Adipocyte (in vitro differentiated cells): ENCODE data around the gene PLCL1.

ENCODE experiments used
- DNase-seq: peaks from one replicate; pipeline ENCODE4 v3.0.0-alpha.2; 2015; ENCODE audit warnings: low read depth
- H3K27me3 ChIP-seq: replicated peaks from 2 replicates; pipeline ENCODE4 v1.7.0; 2013; ENCODE audit warnings: mild to moderate bottlenecking, low read length, moderate library complexity; ENCODE audit not compliant: control insufficient read depth, insufficient read depth
- H3K36me3 ChIP-seq: 2 replicates; pipeline ENCODE4 v1.7.0; 2013; ENCODE audit warnings: low read length, mild to moderate bottlenecking, moderate library complexity; ENCODE audit not compliant: control insufficient read depth, insufficient read depth, severe bottlenecking
- H3K4me1 ChIP-seq: 2 replicates; pipeline ENCODE4 v1.7.0; 2013; ENCODE audit warnings: mild to moderate bottlenecking, low read length, moderate library complexity; ENCODE audit not compliant: control insufficient read depth, insufficient read depth
- H3K4me3 ChIP-seq: 2 replicates; pipeline ENCODE4 v1.7.0; 2013; ENCODE audit warnings: mild to moderate bottlenecking, low read length, moderate library complexity
- H3K9ac ChIP-seq: 2 replicates; pipeline ENCODE4 v1.7.0; 2013; ENCODE audit warnings: mild to moderate bottlenecking, low read length, moderate library complexity
- H3K9me3 ChIP-seq: 2 replicates; pipeline ENCODE4 v1.7.0; 2013; ENCODE audit warnings: mild to moderate bottlenecking, low read length, moderate library complexity; ENCODE audit not compliant: control insufficient read depth

PLCL1 gene

DNA sequence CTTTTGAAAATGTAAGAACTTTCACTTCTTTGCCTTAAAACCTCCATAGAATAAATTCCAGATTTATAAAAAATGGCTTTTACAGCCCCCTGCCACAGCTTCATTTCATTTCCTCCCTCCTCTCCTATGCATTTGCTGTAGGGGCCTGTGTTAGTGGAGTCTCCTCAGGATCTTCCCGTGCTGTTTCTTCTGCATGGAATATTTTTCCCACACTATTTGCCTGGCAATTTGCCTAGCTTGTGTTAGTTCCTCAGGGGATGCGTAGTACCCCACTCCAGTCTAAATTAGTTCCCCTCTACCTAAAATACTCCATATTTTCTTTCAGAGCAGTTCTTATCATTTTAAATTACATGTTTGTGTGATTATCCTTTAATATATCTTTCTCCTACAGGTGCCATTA is 262.2 kb downstream of the PLCL1 start:
- Histone ChIP-seq H3K36me3 (no peaks in the 10 kb centered on the region), H3K4me3 (no peak overlapping the region), H3K9me3 (no peaks in the 10 kb centered on the region), H3K4me1 (no peaks in the 10 kb centered on the region), H3K9ac (no peak overlapping the region), H3K27me3 (no peaks in the 10 kb centered on the region)
- DNase-seq = no peak

- H3K9ac ChIP-seq = no peak overlapping the region
- no peaks in the 10 kb centered on the region for H3K9me3 ChIP-seq
- no peaks in the 10 kb centered on the region for H3K36me3 ChIP-seq
- peaks cover 4% of the 10 kb centered on the region for H3K4me1 ChIP-seq
- DNase-seq = peak; percentile 15
- no peak overlapping the region for H3K4me3 ChIP-seq
- H3K27me3 ChIP-seq = no peaks in the 10 kb centered on the region
Observed at GRCh38 chr2:198072655-198073054, 268.3 kb downstream of the PLCL1 start.

DNA sequence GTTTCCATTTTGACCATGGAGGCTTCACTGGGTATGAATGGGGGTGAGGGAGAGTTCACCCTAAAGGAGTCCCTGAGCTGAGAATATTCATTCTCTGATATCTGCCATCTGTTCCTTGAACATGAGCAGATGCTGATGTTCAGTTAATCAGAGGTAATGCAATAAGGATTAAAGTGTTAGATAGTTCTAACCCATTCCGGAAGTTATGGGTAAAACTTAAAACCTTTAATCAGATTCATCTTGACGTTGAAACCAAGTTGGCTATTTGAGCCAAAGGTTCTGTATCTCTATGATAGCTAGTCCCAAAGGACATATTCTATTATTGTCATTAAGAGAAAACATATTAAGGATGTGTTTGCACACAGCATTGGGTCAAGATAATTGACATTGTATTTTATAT is 268.9 kb downstream of the PLCL1 start:
- peaks cover 5% of the 10 kb centered on the region for H3K4me1 ChIP-seq
- peak; percentile 4 for DNase-seq
- H3K27me3 ChIP-seq = no peaks in the 10 kb centered on the region
- no peaks in the 10 kb centered on the region for H3K9me3 ChIP-seq
- no peak overlapping the region for H3K9ac ChIP-seq
- no peaks in the 10 kb centered on the region for H3K36me3 ChIP-seq
- no peak overlapping the region for H3K4me3 ChIP-seq

DNA sequence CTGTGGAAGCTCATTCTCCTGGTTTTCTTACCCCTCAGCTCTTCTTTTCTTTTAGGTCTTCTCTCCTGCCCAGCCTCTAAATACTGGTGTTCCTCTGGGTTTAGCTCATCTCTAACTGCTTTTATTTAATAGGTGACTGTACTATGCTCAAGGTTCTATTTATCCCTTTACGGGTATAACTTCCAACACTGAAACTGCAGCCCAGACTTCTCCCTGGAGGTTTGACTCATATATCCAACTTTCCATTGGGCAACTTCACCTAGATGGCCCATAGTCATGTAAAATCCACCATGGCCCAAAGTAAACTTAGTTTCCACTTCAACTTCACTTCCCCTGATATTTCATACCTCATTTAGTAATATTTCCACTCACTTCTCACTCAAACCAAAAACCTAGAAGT is 273.1 kb downstream of the PLCL1 start:
- Histone ChIP-seq H3K9me3 (no peaks in the 10 kb centered on the region), H3K4me1 (peaks cover 5% of the 10 kb centered on the region), H3K4me3 (no peak overlapping the region), H3K9ac (no peak overlapping the region), H3K27me3 (no peaks in the 10 kb centered on the region), H3K36me3 (no peaks in the 10 kb centered on the region)
- DNase-seq = no peak

DNA sequence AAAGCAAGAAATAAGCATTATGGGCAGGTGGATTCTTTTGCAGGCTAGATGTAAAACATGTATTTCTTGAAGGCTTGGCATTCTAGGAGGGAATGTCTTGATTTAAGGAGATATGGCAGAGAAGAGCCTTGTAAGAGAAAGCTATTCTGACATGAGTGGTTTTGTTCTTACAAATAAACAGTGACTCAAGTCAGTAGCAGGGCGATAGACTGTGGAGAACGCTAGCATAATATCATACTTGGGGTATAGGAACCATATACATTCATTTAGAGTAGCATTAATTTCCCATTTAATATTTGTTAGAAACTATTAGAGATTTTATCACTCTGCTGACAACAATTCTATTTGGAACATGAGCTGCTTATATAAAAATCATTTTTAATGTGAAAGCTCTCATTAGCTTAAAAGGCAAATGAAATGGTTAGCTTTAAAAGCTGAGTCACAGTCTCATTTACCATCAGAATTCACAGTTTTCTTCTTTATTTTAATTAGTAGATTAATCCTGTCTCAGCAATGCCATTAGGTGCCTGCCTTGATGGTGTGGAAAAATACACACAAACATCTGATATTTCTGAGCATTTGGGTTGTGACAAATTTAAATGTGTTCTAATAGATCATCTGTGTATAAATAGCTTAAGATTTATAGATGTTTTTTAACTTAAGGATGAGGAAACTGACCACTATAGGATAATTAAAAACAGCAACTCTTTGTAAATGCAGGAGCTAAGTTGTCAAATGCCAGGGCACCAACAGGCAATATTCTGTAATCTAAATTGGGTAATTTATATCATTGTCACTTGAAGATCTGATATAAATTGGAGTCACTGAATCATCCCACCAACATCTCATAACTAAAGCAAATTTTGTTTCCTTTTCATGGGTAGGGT is 276.7 kb downstream of the PLCL1 start:
- peaks cover 5% of the 10 kb centered on the region for H3K4me1 ChIP-seq
- DNase-seq = no peak
- H3K27me3 ChIP-seq = no peaks in the 10 kb centered on the region
- peaks cover 2% of the 10 kb centered on the region for H3K9me3 ChIP-seq
- H3K36me3 ChIP-seq = no peaks in the 10 kb centered on the region
- no peak overlapping the region for H3K4me3 ChIP-seq
- no peak overlapping the region for H3K9ac ChIP-seq

DNA sequence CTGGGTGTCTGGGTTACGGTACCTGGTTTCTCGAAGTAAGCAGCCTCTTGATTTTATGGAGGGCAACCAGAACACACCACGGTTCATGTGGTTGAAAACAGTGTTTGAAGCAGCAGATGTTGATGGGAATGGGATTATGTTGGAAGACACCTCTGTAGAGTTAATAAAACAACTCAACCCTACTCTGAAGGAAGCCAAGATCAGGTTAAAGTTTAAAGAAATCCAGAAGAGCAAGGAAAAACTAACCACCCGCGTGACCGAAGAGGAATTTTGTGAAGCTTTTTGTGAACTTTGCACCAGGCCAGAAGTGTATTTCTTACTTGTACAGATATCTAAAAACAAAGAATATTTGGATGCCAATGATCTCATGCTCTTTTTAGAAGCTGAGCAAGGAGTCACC is 279.8 kb downstream of the PLCL1 start:
- Histone ChIP-seq H3K27me3 (no peaks in the 10 kb centered on the region), H3K9ac (no peak overlapping the region)
- DNase-seq = no peak

GRCh38 chr2:198096002-198096401 is 291.6 kb downstream of the PLCL1 start:
- H3K36me3 ChIP-seq = no peaks in the 10 kb centered on the region
- peaks cover 8% of the 10 kb centered on the region for H3K4me1 ChIP-seq
- H3K9me3 ChIP-seq = no peaks in the 10 kb centered on the region
- no peak overlapping the region for H3K9ac ChIP-seq
- no peaks in the 10 kb centered on the region for H3K27me3 ChIP-seq
- H3K4me3 ChIP-seq = no peak overlapping the region
- DNase-seq = no peak

More for the DNA sequence above, 279.8 kb downstream of the PLCL1 start:
- H3K4me1 ChIP-seq = no peaks in the 10 kb centered on the region
- peaks cover 2% of the 10 kb centered on the region for H3K9me3 ChIP-seq
- H3K4me3 ChIP-seq = no peak overlapping the region
- H3K36me3 ChIP-seq = no peaks in the 10 kb centered on the region

- Histone ChIP-seq H3K36me3 (no peaks in the 10 kb centered on the region), H3K4me3 (no peak overlapping the region), H3K9me3 (no peaks in the 10 kb centered on the region), H3K9ac (no peak overlapping the region), H3K27me3 (no peaks in the 10 kb centered on the region), H3K4me1 (peaks cover 8% of the 10 kb centered on the region)
- no peak for DNase-seq
Observed at GRCh38 chr2:198096965-198097364, 292.6 kb downstream of the PLCL1 start.

- Histone ChIP-seq H3K9me3 (no peaks in the 10 kb centered on the region), H3K9ac (no peak overlapping the region), H3K27me3 (no peaks in the 10 kb centered on the region), H3K4me1 (peaks cover 13% of the 10 kb centered on the region), H3K36me3 (no peaks in the 10 kb centered on the region), H3K4me3 (no peak overlapping the region)
- peak; percentile 31 for DNase-seq
Observed at GRCh38 chr2:198097630-198098029, 293.2 kb downstream of the PLCL1 start.

- no peaks in the 10 kb centered on the region for H3K36me3 ChIP-seq
- peaks cover 15% of the 10 kb centered on the region for H3K4me1 ChIP-seq
- no peak overlapping the region for H3K9ac ChIP-seq
- H3K27me3 ChIP-seq = no peaks in the 10 kb centered on the region
- DNase-seq = no peak
- H3K4me3 ChIP-seq = no peak overlapping the region
- no peaks in the 10 kb centered on the region for H3K9me3 ChIP-seq
Observed at GRCh38 chr2:198098386-198098785, 294.0 kb downstream of the PLCL1 start.

- DNase-seq = peak; percentile 13
Observed at GRCh38 chr2:198098918-198099317, 294.5 kb downstream of the PLCL1 start.

DNA sequence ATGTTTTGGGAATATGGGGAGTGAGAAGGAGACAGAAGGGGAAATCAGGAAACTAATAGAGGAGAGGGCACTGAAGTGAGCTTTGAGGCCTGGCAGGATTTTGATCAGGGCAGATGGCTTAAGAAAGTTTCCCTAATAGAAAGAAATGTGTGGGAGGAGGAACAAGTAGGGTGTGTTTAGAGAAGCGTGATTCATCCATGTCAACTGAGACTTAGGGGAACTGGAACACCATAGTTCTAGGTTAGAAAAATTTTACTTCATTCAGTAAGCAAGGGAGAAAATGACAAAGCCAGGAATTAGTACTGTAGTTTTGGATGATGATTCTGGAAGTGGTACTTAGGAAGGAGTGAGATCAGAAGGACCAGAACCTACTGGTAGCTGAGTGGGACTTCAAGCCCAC is 296.0 kb downstream of the PLCL1 start:
- H3K4me3 ChIP-seq = no peak overlapping the region
- H3K27me3 ChIP-seq = no peaks in the 10 kb centered on the region
- peaks cover 15% of the 10 kb centered on the region for H3K4me1 ChIP-seq
- no peaks in the 10 kb centered on the region for H3K36me3 ChIP-seq
- no peak overlapping the region for H3K9ac ChIP-seq
- peak; percentile 61 for DNase-seq
- no peaks in the 10 kb centered on the region for H3K9me3 ChIP-seq

More at GRCh38 chr2:198098918-198099317, 294.5 kb downstream of the PLCL1 start:
- H3K9me3 ChIP-seq = no peaks in the 10 kb centered on the region
- H3K4me3 ChIP-seq = no peak overlapping the region
- H3K9ac ChIP-seq = no peak overlapping the region
- no peaks in the 10 kb centered on the region for H3K27me3 ChIP-seq
- no peaks in the 10 kb centered on the region for H3K36me3 ChIP-seq
- peaks cover 15% of the 10 kb centered on the region for H3K4me1 ChIP-seq
